ENCODE measurements around the gene DCUN1D5. TPM values are rescaled to one million over a fixed set of nuclear protein-coding genes. Genes with fewer than 3 reads are reported as not detected.

DCUN1D5 gene
- total and polyA plus RNA-seq, 7 donors, result 19.5 to 58.7 (median 26.8) TPM

- no peaks in the 10 kb centered on the region for H3K4me1 ChIP-seq
- intact Hi-C loops (cut with DNase I), result no loop called here
- no peak overlapping the region for H3K4me3 ChIP-seq
- 66 to 69% (median 66%) methylated on average over 7 of the region's 7 CpGs for WGBS, 3 donors
- no peaks in the 10 kb centered on the region for H3K9me3 ChIP-seq
- TF ChIP-seq CTCF (IDR thresholded peaks at IDR 0.05), result no peak
- no peaks in the 10 kb centered on the region for H3K36me3 ChIP-seq (ENCODE audit: insufficient read depth in 1 of 2, low read depth in 1 of 2)
- DNase-seq (no peak), ATAC-seq (no peak)
- H3K27ac ChIP-seq, result no peak overlapping the region
- H3K27me3 ChIP-seq (ENCODE audit: insufficient read depth in 3 of 3, low read length in 2 of 3), result peaks cover 0 to 6% (median 0%) of the 10 kb centered on the region in 3 donors
Measured at GRCh38 chr11:103043826-103044678, 47.9 kb downstream of the DCUN1D5 start.

- H3K36me3 ChIP-seq (ENCODE audit: insufficient read depth in 1 of 2, low read depth in 1 of 2), result no peaks in the 10 kb centered on the region
- peaks cover 0 to 6% (median 0%) of the 10 kb centered on the region in 3 donors for H3K27me3 ChIP-seq (ENCODE audit: insufficient read depth in 3 of 3, low read length in 2 of 3)
- intact Hi-C loops (cut with DNase I), result no loop called here
- no peak for ATAC-seq
- no peak for DNase-seq
- no peak for TF ChIP-seq CTCF (IDR thresholded peaks at IDR 0.05)
- H3K4me3 ChIP-seq, result no peak overlapping the region
- no peak overlapping the region for H3K27ac ChIP-seq
- no peaks in the 10 kb centered on the region for H3K9me3 ChIP-seq
- no peaks in the 10 kb centered on the region for H3K4me1 ChIP-seq
- 75 to 77% (median 76%) methylated on average over 2 of the region's 2 CpGs for WGBS, 3 donors
Measured at GRCh38 chr11:103042161-103042560, 49.8 kb downstream of the DCUN1D5 start.

DNA sequence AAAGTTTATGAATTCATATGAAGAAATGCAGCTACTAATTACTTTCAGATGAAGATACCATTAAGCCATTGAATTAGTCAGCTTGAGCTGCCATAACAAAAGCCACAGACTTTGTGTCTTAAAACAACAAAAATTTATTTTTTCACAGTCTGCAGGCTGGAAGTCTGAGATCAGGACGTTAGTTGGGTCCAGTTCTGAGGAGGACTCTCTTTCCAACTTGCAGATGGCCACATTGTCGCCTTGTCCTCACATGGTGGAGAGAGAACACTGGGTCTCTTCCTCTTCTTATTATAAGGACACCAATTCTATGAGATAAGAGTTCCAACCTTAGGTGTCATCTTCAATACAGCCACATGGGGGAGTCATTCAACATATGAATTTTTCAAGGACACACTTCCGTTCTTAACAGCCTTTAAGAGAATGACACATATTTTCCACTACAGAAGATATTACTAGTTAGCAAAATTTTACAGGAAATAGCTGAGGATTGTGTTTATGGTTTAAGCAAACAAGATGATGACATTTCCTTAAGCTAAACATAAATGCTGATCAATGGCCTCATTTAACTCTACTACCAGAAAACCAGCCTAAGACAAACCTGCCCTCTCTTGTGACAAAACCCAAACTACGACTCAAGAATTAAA is 56.0 kb downstream of the DCUN1D5 start:
- 16 to 27% (median 23%) methylated on average over 4 of the region's 4 CpGs for WGBS, 3 donors
- H3K27me3 ChIP-seq (ENCODE audit: insufficient read depth in 3 of 3, low read length in 2 of 3), result no peaks in the 10 kb centered on the region
- H3K36me3 ChIP-seq (ENCODE audit: insufficient read depth in 1 of 2, low read depth in 1 of 2), result no peaks in the 10 kb centered on the region
- intact Hi-C loops (cut with DNase I), result no loop called here
- no peak for DNase-seq
- H3K9me3 ChIP-seq, result no peaks in the 10 kb centered on the region
- H3K27ac ChIP-seq, result no peak overlapping the region
- no peaks in the 10 kb centered on the region for H3K4me1 ChIP-seq
- TF ChIP-seq CTCF (IDR thresholded peaks at IDR 0.05), result peak; percentile 48
- H3K4me3 ChIP-seq, result no peak overlapping the region
- ATAC-seq, result peak in 2 of 4 donors; percentile 47 to 60

DNA sequence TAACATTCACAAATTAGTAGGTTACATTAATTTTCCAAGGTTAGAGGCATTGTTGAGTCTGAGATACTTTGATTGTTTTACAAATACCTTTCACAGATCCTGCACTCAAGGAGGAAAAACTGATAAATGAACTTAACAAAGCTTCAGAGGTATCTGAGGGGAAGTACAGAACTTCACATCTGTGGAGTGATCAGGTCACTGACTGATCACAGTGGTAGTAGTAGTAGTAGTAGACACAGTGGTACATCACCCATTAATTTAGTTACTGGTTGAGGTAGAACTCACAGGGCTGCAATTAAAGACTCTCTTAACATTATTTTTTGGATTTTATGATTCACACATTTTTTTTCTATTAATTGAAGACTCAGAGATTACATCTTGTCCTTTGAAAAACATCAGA is 56.7 kb downstream of the DCUN1D5 start:
- Histone ChIP-seq H3K36me3 (ENCODE audit: insufficient read depth in 1 of 2, low read depth in 1 of 2) (no peaks in the 10 kb centered on the region), H3K4me3 (no peak overlapping the region), H3K27ac (no peak overlapping the region), H3K27me3 (ENCODE audit: insufficient read depth in 3 of 3, low read length in 2 of 3) (no peaks in the 10 kb centered on the region), H3K4me1 (no peaks in the 10 kb centered on the region), H3K9me3 (no peaks in the 10 kb centered on the region)
- DNase-seq (no peak), ATAC-seq (no peak)
- intact Hi-C loops (cut with DNase I), result no loop called here
- TF ChIP-seq CTCF (IDR thresholded peaks at IDR 0.05), result no peak

All from psoas muscle (tissue), 8 donors.